ENCODE data around the gene PCDH17.

The PCDH17 gene

GRCh38 chr13:57638186-57638890, 6.8 kb downstream of the PCDH17 start:
- Histone ChIP-seq H3K4me2 (ENCODE audit: low read length) (no peak overlapping the region), H3K4me3 (ENCODE audit: low read depth, low read length, poor library complexity, severe bottlenecking) (no peak overlapping the region), H3K4me1 (ENCODE audit: insufficient read depth, low read length, severe bottlenecking) (no peaks in the 10 kb centered on the region), H3F3A (ENCODE audit: insufficient read depth, low read length) (no peaks in the 10 kb centered on the region), H3K27me3 (ENCODE audit: insufficient read depth, low read length) (no peaks in the 10 kb centered on the region), H3K36me3 (ENCODE audit: insufficient read depth, low read length) (no peaks in the 10 kb centered on the region), H3K79me2 (ENCODE audit: insufficient read depth, low read length) (no peaks in the 10 kb centered on the region), H2AFZ (ENCODE audit: low read length) (no peak overlapping the region), H3K27ac (ENCODE audit: low read depth, low read length, poor library complexity, severe bottlenecking) (no peak overlapping the region), H3K9me3 (ENCODE audit: low read length) (no peaks in the 10 kb centered on the region), H3K9ac (ENCODE audit: low read length) (no peak overlapping the region), H3K9me2 (ENCODE audit: low read depth, low read length) (no peaks in the 10 kb centered on the region), H4K20me1 (ENCODE audit: insufficient read depth, low read length) (no peaks in the 10 kb centered on the region)
- TF ChIP-seq EZH2 (IDR thresholded peaks at IDR 0.05; ENCODE audit: borderline replicate concordance, low read length) (no peak), CTCF (IDR thresholded peaks at IDR 0.05; ENCODE audit: low read length) (no peak)

- Histone ChIP-seq H3K9me2 (ENCODE audit: low read depth, low read length) (no peaks in the 10 kb centered on the region), H3K9me3 (ENCODE audit: low read length) (no peaks in the 10 kb centered on the region), H3K4me1 (ENCODE audit: insufficient read depth, low read length, severe bottlenecking) (no peaks in the 10 kb centered on the region), H3K9ac (ENCODE audit: low read length) (no peak overlapping the region), H3K36me3 (ENCODE audit: insufficient read depth, low read length) (no peaks in the 10 kb centered on the region), H3K27me3 (ENCODE audit: insufficient read depth, low read length) (no peaks in the 10 kb centered on the region), H3F3A (ENCODE audit: insufficient read depth, low read length) (no peaks in the 10 kb centered on the region), H2AFZ (ENCODE audit: low read length) (no peak overlapping the region), H3K27ac (ENCODE audit: low read depth, low read length, poor library complexity, severe bottlenecking) (no peak overlapping the region), H3K79me2 (ENCODE audit: insufficient read depth, low read length) (no peaks in the 10 kb centered on the region), H3K4me3 (ENCODE audit: low read depth, low read length, poor library complexity, severe bottlenecking) (no peak overlapping the region), H4K20me1 (ENCODE audit: insufficient read depth, low read length) (no peaks in the 10 kb centered on the region), H3K4me2 (ENCODE audit: low read length) (no peak overlapping the region)
- no peak for TF ChIP-seq EZH2 (IDR thresholded peaks at IDR 0.05; ENCODE audit: borderline replicate concordance, low read length)
- TF ChIP-seq CTCF (IDR thresholded peaks at IDR 0.05; ENCODE audit: low read length): no peak
Measured at GRCh38 chr13:57640607-57641006, 9.1 kb downstream of the PCDH17 start.

- no peak overlapping the region for H2AFZ ChIP-seq (ENCODE audit: low read length)
- H3K9me3 ChIP-seq (ENCODE audit: low read length): no peaks in the 10 kb centered on the region
- H3K27me3 ChIP-seq (ENCODE audit: insufficient read depth, low read length): no peaks in the 10 kb centered on the region
- H3K9ac ChIP-seq (ENCODE audit: low read length): no peak overlapping the region
- no peaks in the 10 kb centered on the region for H3K9me2 ChIP-seq (ENCODE audit: low read depth, low read length)
- H3K4me2 ChIP-seq (ENCODE audit: low read length): no peak overlapping the region
- H3K36me3 ChIP-seq (ENCODE audit: insufficient read depth, low read length): no peaks in the 10 kb centered on the region
- H3K4me1 ChIP-seq (ENCODE audit: insufficient read depth, low read length, severe bottlenecking): no peaks in the 10 kb centered on the region
- H4K20me1 ChIP-seq (ENCODE audit: insufficient read depth, low read length): no peaks in the 10 kb centered on the region
- H3K79me2 ChIP-seq (ENCODE audit: insufficient read depth, low read length): no peaks in the 10 kb centered on the region
- no peak overlapping the region for H3K27ac ChIP-seq (ENCODE audit: low read depth, low read length, poor library complexity, severe bottlenecking)
- H3F3A ChIP-seq (ENCODE audit: insufficient read depth, low read length): no peaks in the 10 kb centered on the region
- TF ChIP-seq CTCF (IDR thresholded peaks at IDR 0.05; ENCODE audit: low read length) (no peak), EZH2 (IDR thresholded peaks at IDR 0.05; ENCODE audit: borderline replicate concordance, low read length) (no peak)
- no peak overlapping the region for H3K4me3 ChIP-seq (ENCODE audit: low read depth, low read length, poor library complexity, severe bottlenecking)
Measured at GRCh38 chr13:57641051-57641450, 9.5 kb downstream of the PCDH17 start.

Measured in OCI-LY1 (cell line).